Measurements from ENCODE around the gene NCR2. TPM values are rescaled to one million over a fixed set of nuclear protein-coding genes. Genes with fewer than 3 reads are reported as not detected.

NCR2 gene
- total and polyA plus RNA-seq, 2 of the 13 experiments (the other 11 are each of a cell fraction or from before 2014, with no cell fraction given): not detected

DNA sequence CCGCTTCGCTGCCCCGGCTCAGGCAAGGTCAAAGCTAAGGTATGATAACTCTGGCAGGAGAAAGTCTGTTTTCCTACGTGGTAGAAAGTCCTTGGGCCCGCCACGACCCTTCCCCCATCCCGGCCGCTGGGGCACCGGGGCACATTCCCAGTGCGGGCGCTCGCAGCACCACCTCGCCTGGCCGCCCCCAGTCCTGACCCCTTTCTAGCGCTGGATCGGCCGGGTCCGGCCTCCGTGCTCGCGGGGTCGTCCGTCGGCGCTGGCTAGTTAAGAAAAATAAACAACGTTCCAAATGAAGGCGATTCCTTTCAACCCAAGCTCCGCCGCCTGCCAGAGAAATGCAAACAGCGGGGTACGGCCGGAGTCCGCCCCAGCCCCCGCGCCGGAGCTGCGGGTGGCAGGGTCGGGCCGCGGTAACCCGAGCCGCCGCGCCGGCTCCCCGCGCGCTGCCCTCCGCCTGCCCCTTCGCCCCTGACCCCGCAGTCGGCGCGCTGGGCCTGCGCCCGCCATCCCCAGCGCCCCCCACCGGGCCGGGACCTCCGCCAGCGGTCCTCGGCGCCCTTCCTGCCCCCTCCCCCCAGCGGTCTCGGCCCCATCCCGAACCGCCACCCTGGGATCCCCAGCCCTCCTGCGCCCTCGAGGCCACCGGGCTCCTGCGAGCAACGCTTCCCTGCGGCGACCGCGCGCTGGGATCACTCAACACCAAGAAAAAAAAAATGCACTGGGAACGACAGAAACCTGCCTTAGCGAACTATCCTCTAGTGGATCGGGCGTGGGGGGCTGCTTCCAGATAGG is 37.6 kb downstream of the NCR2 start (continued):
- TF ChIP-seq, protein P1, sequence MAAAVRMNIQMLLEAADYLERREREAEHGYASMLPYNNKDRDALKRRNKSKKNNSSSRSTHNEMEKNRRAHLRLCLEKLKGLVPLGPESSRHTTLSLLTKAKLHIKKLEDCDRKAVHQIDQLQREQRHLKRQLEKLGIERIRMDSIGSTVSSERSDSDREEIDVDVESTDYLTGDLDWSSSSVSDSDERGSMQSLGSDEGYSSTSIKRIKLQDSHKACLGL (CRISPR knock-in tag; IDR thresholded peaks at IDR 0.05): peak; percentile 49; the same call in 1 of the 2 replicates
- no peak for TF ChIP-seq ZNF883 (CRISPR knock-in tag; IDR thresholded peaks at IDR 0.05; ENCODE audit: not compliant biosample characterization)
- 0 out of 2 replicates have a peak, but pooled peaks have one; percentile 9 for TF ChIP-seq HDAC2 (CRISPR knock-in tag; IDR thresholded peaks at IDR 0.05)
- no peak for TF ChIP-seq TGIF2 (CRISPR knock-in tag; IDR thresholded peaks at IDR 0.05)
- TF ChIP-seq SOX6 (IDR thresholded peaks at IDR 0.05): no peak
- peak; percentile 67 for TF ChIP-seq SOX6 (CRISPR knock-in tag; IDR thresholded peaks at IDR 0.05)
- no peak for TF ChIP-seq ZNF234 (CRISPR knock-in tag; conservative IDR thresholded peaks at IDR 0.05)
- TF ChIP-seq YEATS4 (CRISPR knock-in tag; IDR thresholded peaks at IDR 0.05; ENCODE audit: borderline replicate concordance): peak; percentile 8; the same call in 1 of the 2 replicates
- TF ChIP-seq PAX8 (CRISPR knock-in tag; IDR thresholded peaks at IDR 0.05; ENCODE audit: borderline replicate concordance): 0 out of 2 replicates have a peak, but pooled peaks have one; percentile 44
- TF ChIP-seq, protein P2, sequence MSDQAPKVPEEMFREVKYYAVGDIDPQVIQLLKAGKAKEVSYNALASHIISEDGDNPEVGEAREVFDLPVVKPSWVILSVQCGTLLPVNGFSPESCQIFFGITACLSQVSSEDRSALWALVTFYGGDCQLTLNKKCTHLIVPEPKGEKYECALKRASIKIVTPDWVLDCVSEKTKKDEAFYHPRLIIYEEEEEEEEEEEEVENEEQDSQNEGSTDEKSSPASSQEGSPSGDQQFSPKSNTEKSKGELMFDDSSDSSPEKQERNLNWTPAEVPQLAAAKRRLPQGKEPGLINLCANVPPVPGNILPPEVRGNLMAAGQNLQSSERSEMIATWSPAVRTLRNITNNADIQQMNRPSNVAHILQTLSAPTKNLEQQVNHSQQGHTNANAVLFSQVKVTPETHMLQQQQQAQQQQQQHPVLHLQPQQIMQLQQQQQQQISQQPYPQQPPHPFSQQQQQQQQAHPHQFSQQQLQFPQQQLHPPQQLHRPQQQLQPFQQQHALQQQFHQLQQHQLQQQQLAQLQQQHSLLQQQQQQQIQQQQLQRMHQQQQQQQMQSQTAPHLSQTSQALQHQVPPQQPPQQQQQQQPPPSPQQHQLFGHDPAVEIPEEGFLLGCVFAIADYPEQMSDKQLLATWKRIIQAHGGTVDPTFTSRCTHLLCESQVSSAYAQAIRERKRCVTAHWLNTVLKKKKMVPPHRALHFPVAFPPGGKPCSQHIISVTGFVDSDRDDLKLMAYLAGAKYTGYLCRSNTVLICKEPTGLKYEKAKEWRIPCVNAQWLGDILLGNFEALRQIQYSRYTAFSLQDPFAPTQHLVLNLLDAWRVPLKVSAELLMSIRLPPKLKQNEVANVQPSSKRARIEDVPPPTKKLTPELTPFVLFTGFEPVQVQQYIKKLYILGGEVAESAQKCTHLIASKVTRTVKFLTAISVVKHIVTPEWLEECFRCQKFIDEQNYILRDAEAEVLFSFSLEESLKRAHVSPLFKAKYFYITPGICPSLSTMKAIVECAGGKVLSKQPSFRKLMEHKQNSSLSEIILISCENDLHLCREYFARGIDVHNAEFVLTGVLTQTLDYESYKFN (CRISPR knock-in tag; conservative IDR thresholded peaks at IDR 0.05): peak; percentile 68
- 0 out of 2 replicates have a peak, but pooled peaks have one; percentile 44 for TF ChIP-seq ZNF563 (CRISPR knock-in tag; IDR thresholded peaks at IDR 0.05)
- 0 out of 2 replicates have a peak, but pooled peaks have one; percentile 5 for TF ChIP-seq ZNF749 (CRISPR knock-in tag; IDR thresholded peaks at IDR 0.05; ENCODE audit: borderline replicate concordance)
- no peak for TF ChIP-seq ZNF792 (CRISPR knock-in tag; IDR thresholded peaks at IDR 0.05)
- TF ChIP-seq ZNF567 (CRISPR knock-in tag; IDR thresholded peaks at IDR 0.05; ENCODE audit: borderline replicate concordance): no peak
- no peak for TF ChIP-seq SPEN (CRISPR knock-in tag; IDR thresholded peaks at IDR 0.05; ENCODE audit: low read depth)
- no peak for TF ChIP-seq HOXA7 (CRISPR knock-in tag; IDR thresholded peaks at IDR 0.05)
- TF ChIP-seq, protein P3, sequence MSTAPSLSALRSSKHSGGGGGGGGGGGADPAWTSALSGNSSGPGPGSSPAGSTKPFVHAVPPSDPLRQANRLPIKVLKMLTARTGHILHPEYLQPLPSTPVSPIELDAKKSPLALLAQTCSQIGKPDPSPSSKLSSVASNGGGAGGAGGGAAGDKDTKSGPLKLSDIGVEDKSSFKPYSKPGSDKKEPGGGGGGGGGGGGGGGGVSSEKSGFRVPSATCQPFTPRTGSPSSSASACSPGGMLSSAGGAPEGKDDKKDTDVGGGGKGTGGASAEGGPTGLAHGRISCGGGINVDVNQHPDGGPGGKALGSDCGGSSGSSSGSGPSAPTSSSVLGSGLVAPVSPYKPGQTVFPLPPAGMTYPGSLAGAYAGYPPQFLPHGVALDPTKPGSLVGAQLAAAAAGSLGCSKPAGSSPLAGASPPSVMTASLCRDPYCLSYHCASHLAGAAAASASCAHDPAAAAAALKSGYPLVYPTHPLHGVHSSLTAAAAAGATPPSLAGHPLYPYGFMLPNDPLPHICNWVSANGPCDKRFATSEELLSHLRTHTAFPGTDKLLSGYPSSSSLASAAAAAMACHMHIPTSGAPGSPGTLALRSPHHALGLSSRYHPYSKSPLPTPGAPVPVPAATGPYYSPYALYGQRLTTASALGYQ (CRISPR knock-in tag; IDR thresholded peaks at IDR 0.05): peak; percentile 56; the same call in 1 of the 2 replicates
- TF ChIP-seq HOXA3 (CRISPR knock-in tag; IDR thresholded peaks at IDR 0.05): peak; percentile 67; the same call in 1 of the 2 replicates
- TF ChIP-seq FOXP1 (IDR thresholded peaks at IDR 0.05): no peak
- TF ChIP-seq FOXP1 (CRISPR knock-in tag; IDR thresholded peaks at IDR 0.05): no peak
- TF ChIP-seq, protein P4, sequence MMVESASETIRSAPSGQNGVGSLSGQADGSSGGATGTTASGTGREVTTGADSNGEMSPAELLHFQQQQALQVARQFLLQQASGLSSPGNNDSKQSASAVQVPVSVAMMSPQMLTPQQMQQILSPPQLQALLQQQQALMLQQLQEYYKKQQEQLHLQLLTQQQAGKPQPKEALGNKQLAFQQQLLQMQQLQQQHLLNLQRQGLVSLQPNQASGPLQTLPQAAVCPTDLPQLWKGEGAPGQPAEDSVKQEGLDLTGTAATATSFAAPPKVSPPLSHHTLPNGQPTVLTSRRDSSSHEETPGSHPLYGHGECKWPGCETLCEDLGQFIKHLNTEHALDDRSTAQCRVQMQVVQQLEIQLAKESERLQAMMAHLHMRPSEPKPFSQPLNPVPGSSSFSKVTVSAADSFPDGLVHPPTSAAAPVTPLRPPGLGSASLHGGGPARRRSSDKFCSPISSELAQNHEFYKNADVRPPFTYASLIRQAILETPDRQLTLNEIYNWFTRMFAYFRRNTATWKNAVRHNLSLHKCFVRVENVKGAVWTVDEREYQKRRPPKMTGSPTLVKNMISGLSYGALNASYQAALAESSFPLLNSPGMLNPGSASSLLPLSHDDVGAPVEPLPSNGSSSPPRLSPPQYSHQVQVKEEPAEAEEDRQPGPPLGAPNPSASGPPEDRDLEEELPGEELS (CRISPR knock-in tag; IDR thresholded peaks at IDR 0.05): peak; percentile 38; the same call in 1 of the 2 replicates
- 0 out of 2 replicates have a peak, but pooled peaks have one; percentile 13 for TF ChIP-seq POGZ (CRISPR knock-in tag; IDR thresholded peaks at IDR 0.05)
- 0 out of 2 replicates have a peak, but pooled peaks have one; percentile 40 for TF ChIP-seq CAMTA2 (CRISPR knock-in tag; IDR thresholded peaks at IDR 0.05; ENCODE audit: borderline replicate concordance)

Measured in HepG2 (cell line).